Liver (tissue), 9 donors: ENCODE data around the gene TSPO. TPM values are rescaled to one million over a fixed set of nuclear protein-coding genes. Genes with fewer than 3 reads are reported as not detected.

ENCODE experiments used
- DNase-seq: peaks from one replicate; pipeline ENCODE4 v3.0.0-alpha.2; 2017; ENCODE audit warnings: low spot score
- H3K27ac ChIP-seq, 2 donors: one replicate each; pipeline ENCODE4 v1.7.0; 2013; ENCODE audit warnings: inconsistent platforms in 2 of 2, low read length in 2 of 2, control low read depth in 1 of 2, low read depth in 1 of 2, mild to moderate bottlenecking in 1 of 2
- H3K27me3 ChIP-seq, 4 donors: one replicate each; pipeline versions ENCODE4 v1.6.1 to v1.7.0; 2013; ENCODE audit warnings: low read length in 3 of 4, inconsistent platforms in 1 of 4, mild to moderate bottlenecking in 1 of 4, moderate library complexity in 1 of 4; ENCODE audit not compliant: control insufficient read depth in 4 of 4, insufficient read depth in 4 of 4
- H3K36me3 ChIP-seq, 4 donors: one replicate each; pipeline versions ENCODE4 v1.6.1 to v1.7.0; 2013; ENCODE audit warnings: low read length in 3 of 4, mild to moderate bottlenecking in 3 of 4, low read depth in 1 of 4, moderate library complexity in 1 of 4; ENCODE audit not compliant: control insufficient read depth in 4 of 4, insufficient read depth in 3 of 4
- H3K4me1 ChIP-seq, 4 donors: one replicate each; pipeline versions ENCODE4 v1.6.1 to v1.7.0; 2013; ENCODE audit warnings: low read length in 3 of 4, mild to moderate bottlenecking in 3 of 4, moderate library complexity in 1 of 4; ENCODE audit not compliant: control insufficient read depth in 4 of 4, insufficient read depth in 4 of 4
- H3K4me3 ChIP-seq, 3 donors: one replicate each; pipeline versions ENCODE4 v1.6.1 to v1.7.0; 2013; ENCODE audit warnings: low read length in 3 of 3, control low read depth in 1 of 3, low read depth in 1 of 3, mild to moderate bottlenecking in 1 of 3
- H3K9ac ChIP-seq, 2 donors: one replicate each; pipeline ENCODE4 v1.7.0; 2013; ENCODE audit warnings: low read length in 2 of 2, mild to moderate bottlenecking in 2 of 2, moderate library complexity in 2 of 2, control low read depth in 1 of 2, low read depth in 1 of 2
- H3K9me3 ChIP-seq, 4 donors: one replicate each; pipeline versions ENCODE4 v1.6.1 to v1.7.0; 2013; ENCODE audit warnings: low read length in 3 of 4; ENCODE audit not compliant: control insufficient read depth in 4 of 4
- ATF3 ChIP-seq: IDR thresholded peaks from 2 replicates; pipeline ENCODE4 v1.6.1; 2016; ENCODE audit warnings: antibody characterized with exemption
- CTCF ChIP-seq: fragments of 150-350 bp; IDR thresholded peaks from 2 replicates; pipeline ENCODE4 v1.5.1; 2017; ENCODE audit warnings: improper control_type of control experiment, low read depth, low read length; ENCODE audit not compliant: missing input control
- FOXA2 ChIP-seq: IDR thresholded peaks from 2 replicates; pipeline ENCODE4 v1.6.1; 2016; ENCODE audit warnings: antibody characterized with exemption
- HNF4A ChIP-seq, 2 donors: conservative IDR thresholded peaks; 2 replicates each; pipeline ENCODE4 v1.6.1; 2016; ENCODE audit warnings: antibody characterized with exemption in 2 of 2, mild to moderate bottlenecking in 2 of 2
- HNF4G ChIP-seq: IDR thresholded peaks from 2 replicates; pipeline ENCODE4 v1.6.1; 2016; ENCODE audit warnings: antibody characterized with exemption
- JUND ChIP-seq, 2 donors: IDR thresholded peaks; 2 replicates each; pipeline ENCODE4 v1.6.1; 2016; ENCODE audit warnings: antibody characterized with exemption in 2 of 2
- MAX ChIP-seq: IDR thresholded peaks from 2 replicates; pipeline ENCODE4 v1.6.1; 2016; ENCODE audit warnings: antibody characterized with exemption
- NR2F2 ChIP-seq: IDR thresholded peaks from 2 replicates; pipeline ENCODE4 v1.6.1; 2016; ENCODE audit warnings: antibody characterized with exemption
- RXRA ChIP-seq, 2 donors: IDR thresholded peaks; 2 replicates each; pipeline ENCODE4 v1.6.1; 2017 to 2018; ENCODE audit warnings: antibody characterized with exemption in 2 of 2, mild to moderate bottlenecking in 1 of 2
- SP1 ChIP-seq: IDR thresholded peaks from 2 replicates; pipeline ENCODE4 v1.6.1; 2018; ENCODE audit warnings: antibody characterized with exemption, mild to moderate bottlenecking
- YY1 ChIP-seq: IDR thresholded peaks from 2 replicates; pipeline ENCODE4 v1.6.1; 2016; ENCODE audit warnings: antibody characterized with exemption, mild to moderate bottlenecking
- ZBTB33 ChIP-seq: IDR thresholded peaks from 2 replicates; pipeline ENCODE4 v1.6.1; 2016; ENCODE audit warnings: antibody characterized with exemption
- WGBS: extraction: QIAGEN DNeasy Blood & Tissue Kit; methylation state at CpG from one replicate; pipeline ENCODE4 v1.1.7; 2013; 5-methylcytosine and 5-hydroxymethylcytosine counted together
- polyA plus RNA-seq, 2 donors: library from polyadenylated mRNA; stranded (reverse) in 1 of 2; unstranded in 1 of 2; fragments of 200-250 nt in 1 of 2; fragments of >200 nt in 1 of 2; fragmentation: Nextera tagmentation in 1 of 2; extraction: Ambion mirVana in 1 of 2; gene quantifications; one replicate each; pipeline versions ENCODE4 v1.2.1 to v1.2.3, GENCODE V29; 2013 to 2015
- total RNA-seq, 2 donors: library from RNA; depleted of rRNA; stranded (reverse); fragments of >200 nt; gene quantifications; one replicate each; pipeline ENCODE4 v1.2.3, GENCODE V29; 2014
- TF ChIP-seq, protein P1 (sequence below): IDR thresholded peaks from 2 replicates; pipeline ENCODE4 v1.6.1; 2016; ENCODE audit warnings: antibody characterized with exemption, mild to moderate bottlenecking
- donor health status: healthy.
- donor health status: healthy.
- donor health status: healthy.
- donor health status: healthy.
- donor health status: healthy.

The TSPO gene
- total and polyA plus RNA-seq, 4 donors, result 27.6 to 61.9 (median 40.2) TPM

DNA sequence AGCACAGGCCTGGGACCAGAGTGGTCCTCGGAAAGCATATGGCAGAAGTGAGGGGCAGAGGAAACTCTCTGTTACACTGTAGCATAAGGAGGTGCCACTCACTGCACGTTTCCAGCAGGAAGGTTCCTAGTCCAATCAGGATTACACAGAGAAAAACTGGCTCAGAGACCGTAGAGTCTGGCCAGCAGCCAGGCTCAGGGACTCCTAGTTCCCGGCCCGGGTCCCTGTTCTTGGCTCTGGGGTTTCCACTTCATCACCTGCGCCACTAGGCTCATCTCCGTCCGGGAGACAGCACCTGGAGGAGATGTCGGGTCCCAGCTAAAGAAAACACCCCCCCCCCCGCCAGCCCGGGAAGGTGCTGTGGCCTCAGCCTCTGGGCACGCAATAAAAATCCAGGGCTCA, 34.5 kb downstream of the TSPO start:
- peak overlapping the region in 1 of 2 donors; percentile 60 for H3K9ac ChIP-seq
- H3K27me3 ChIP-seq, result no peaks in the 10 kb centered on the region
- DNase-seq, result no peak
- H3K4me1 ChIP-seq, result peaks cover 5 to 17% (median 11%) of the 10 kb centered on the region in 4 donors
- WGBS, result 16% methylated on average over 12 of the region's 12 CpGs
- TF ChIP-seq JUND (IDR thresholded peaks at IDR 0.05), result no peak
- TF ChIP-seq YY1, result no peak
- TF ChIP-seq ZBTB33, result no peak
- no peak for TF ChIP-seq ATF3
- TF ChIP-seq FOXA2, result no peak
- TF ChIP-seq SP1, result no peak
- TF ChIP-seq NR2F2, result no peak
- TF ChIP-seq MAX, result no peak
- TF ChIP-seq HNF4A (conservative IDR thresholded peaks at IDR 0.05), result no peak
- peak overlapping the region in 1 of 2 donors; percentile 65 for H3K27ac ChIP-seq
- H3K36me3 ChIP-seq, result peaks cover 0 to 2% (median 0%) of the 10 kb centered on the region in 4 donors
- no peaks in the 10 kb centered on the region for H3K9me3 ChIP-seq
- peak overlapping the region; percentile 31 to 85 (median 41) for H3K4me3 ChIP-seq

DNA sequence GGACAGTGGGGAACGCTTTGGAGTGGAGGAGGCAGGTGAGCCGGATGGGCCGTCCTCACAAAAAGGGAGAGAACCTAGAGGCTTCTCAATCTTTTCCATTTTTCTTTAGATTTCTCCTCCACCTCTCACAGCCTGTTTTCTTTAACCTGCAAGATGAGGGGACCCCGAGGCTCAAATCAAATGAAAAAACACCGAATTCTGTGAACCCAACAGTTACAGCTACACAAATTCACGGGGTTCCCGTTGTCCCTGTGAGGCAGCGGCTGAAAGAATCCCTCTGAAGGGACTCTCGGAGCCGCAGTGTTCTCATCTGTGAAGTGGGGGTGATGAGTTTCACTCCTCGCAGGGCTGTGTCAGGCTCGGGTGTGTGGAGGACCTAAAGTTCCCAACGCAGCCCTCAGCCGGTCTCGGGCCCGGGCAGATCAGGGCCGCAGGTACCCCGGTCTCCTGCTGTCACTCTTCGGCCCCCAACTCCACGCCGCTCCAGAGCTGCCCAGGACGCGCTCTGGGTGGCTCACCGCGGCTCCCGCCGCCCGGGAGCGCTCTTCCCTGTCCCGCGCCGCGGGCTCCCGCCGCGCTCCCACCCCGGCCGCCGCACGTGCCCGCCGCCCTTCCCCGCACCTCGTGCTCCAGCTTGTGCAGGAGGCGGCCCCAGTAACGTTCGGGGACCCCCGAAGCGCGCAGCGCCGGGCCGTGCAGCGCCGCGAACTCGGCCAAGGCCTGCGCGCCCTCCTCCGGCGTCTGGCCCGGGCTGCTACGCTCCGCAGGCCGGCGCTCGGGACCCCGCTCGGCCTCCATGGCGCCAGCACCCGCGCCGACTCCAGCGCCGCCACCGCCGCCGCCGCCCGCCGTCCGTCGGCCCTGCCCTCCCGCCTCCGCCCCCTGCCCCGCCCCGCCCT, 35.2 kb downstream of the TSPO start, which contains the start of gene TTLL12:
Gene TTLL12 (minus strand): TSS at position 863 of the 899 bp plus-strand sequence. CDS start 65 bp downstream, at position 798.
- no peaks in the 10 kb centered on the region for H3K9me3 ChIP-seq
- H3K4me1 ChIP-seq, result peaks cover 5 to 17% (median 11%) of the 10 kb centered on the region in 4 donors
- no peaks in the 10 kb centered on the region for H3K36me3 ChIP-seq
- H3K9ac ChIP-seq, result peak within 1 kb of the TSS; percentile 59 to 73
- H3K27me3 ChIP-seq, result no peaks in the 10 kb centered on the region
- TF ChIP-seq, protein P1, sequence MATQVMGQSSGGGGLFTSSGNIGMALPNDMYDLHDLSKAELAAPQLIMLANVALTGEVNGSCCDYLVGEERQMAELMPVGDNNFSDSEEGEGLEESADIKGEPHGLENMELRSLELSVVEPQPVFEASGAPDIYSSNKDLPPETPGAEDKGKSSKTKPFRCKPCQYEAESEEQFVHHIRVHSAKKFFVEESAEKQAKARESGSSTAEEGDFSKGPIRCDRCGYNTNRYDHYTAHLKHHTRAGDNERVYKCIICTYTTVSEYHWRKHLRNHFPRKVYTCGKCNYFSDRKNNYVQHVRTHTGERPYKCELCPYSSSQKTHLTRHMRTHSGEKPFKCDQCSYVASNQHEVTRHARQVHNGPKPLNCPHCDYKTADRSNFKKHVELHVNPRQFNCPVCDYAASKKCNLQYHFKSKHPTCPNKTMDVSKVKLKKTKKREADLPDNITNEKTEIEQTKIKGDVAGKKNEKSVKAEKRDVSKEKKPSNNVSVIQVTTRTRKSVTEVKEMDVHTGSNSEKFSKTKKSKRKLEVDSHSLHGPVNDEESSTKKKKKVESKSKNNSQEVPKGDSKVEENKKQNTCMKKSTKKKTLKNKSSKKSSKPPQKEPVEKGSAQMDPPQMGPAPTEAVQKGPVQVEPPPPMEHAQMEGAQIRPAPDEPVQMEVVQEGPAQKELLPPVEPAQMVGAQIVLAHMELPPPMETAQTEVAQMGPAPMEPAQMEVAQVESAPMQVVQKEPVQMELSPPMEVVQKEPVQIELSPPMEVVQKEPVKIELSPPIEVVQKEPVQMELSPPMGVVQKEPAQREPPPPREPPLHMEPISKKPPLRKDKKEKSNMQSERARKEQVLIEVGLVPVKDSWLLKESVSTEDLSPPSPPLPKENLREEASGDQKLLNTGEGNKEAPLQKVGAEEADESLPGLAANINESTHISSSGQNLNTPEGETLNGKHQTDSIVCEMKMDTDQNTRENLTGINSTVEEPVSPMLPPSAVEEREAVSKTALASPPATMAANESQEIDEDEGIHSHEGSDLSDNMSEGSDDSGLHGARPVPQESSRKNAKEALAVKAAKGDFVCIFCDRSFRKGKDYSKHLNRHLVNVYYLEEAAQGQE, result no peak
- no peak for TF ChIP-seq RXRA (IDR thresholded peaks at IDR 0.05)
- TF ChIP-seq SP1, result no peak
- TF ChIP-seq MAX, result no peak
- TF ChIP-seq CTCF, result no peak
- TF ChIP-seq JUND (IDR thresholded peaks at IDR 0.05), result no peak
- TF ChIP-seq HNF4G, result no peak
- TF ChIP-seq ATF3, result no peak
- TF ChIP-seq ZBTB33, result no peak
- H3K4me3 ChIP-seq, result peak within 1 kb of the TSS; percentile 61 to 85 (median 78)
- peak within 1 kb of the TSS; percentile 86 to 90 for H3K27ac ChIP-seq
- DNase-seq, result no peak
- under 1% methylated on average over 87 of the region's 87 CpGs for WGBS
